Neural cell (in vitro differentiated cells): Measurements from ENCODE around the gene RHOH. TPM values are rescaled to one million over a fixed set of nuclear protein-coding genes. Genes with fewer than 3 reads are reported as not detected.

Experiments
- H2AFZ ChIP-seq: fragments of 200-600, 300-800 bp; sonication (generic), shearing (Covaris generic); 2 replicates; pipeline ENCODE4 v1.6.0; 2014; ENCODE audit warnings: low read depth, mild to moderate bottlenecking, antibody characterized with exemption, low read length, moderate library complexity
- H3F3A ChIP-seq: fragments of 200-600 bp; shearing (Covaris generic); 2 replicates; pipeline ENCODE4 v1.6.1; 2016; ENCODE audit warnings: mild to moderate bottlenecking, moderate library complexity, mixed read lengths, antibody characterized with exemption, low read length; ENCODE audit not compliant: insufficient read depth, poor library complexity, severe bottlenecking
- H3K27ac ChIP-seq: fragments of 200-600, 300-800 bp; sonication (generic), shearing (Covaris generic); 2 replicates; pipeline ENCODE4 v1.5.1; 2014; ENCODE audit warnings: mild to moderate bottlenecking, low read length, moderate library complexity
- H3K27me3 ChIP-seq: fragments of 300-800, 200-600 bp; sonication (generic), shearing (Covaris generic); 2 replicates; pipeline ENCODE4 v1.6.0; 2014; ENCODE audit warnings: mild to moderate bottlenecking, low read depth, low read length, moderate library complexity; ENCODE audit not compliant: insufficient read depth
- H3K36me3 ChIP-seq: fragments of 300-800, 200-600 bp; sonication (generic), shearing (Covaris generic); 2 replicates; pipeline ENCODE4 v1.5.1; 2014; ENCODE audit warnings: mild to moderate bottlenecking, antibody characterized with exemption, low read length, moderate library complexity; ENCODE audit not compliant: insufficient read depth
- H3K4me2 ChIP-seq: fragments of 300-800, 200-600 bp; sonication (generic), shearing (Covaris generic); 2 replicates; pipeline ENCODE4 v1.6.0; 2014; ENCODE audit warnings: mild to moderate bottlenecking, low read length
- H3K4me3 ChIP-seq: fragments of 300-800, 200-600 bp; sonication (generic), shearing (Covaris generic); 2 replicates; pipeline ENCODE4 v1.5.1; 2014; ENCODE audit warnings: mild to moderate bottlenecking, low read length, moderate library complexity
- H3K79me2 ChIP-seq: fragments of 200-600 bp; shearing (Covaris generic); replicated peaks from 2 replicates; pipeline ENCODE4 v1.6.0; 2014; ENCODE audit warnings: mild to moderate bottlenecking, low read length, moderate library complexity; ENCODE audit not compliant: insufficient read depth
- H3K9ac ChIP-seq: fragments of 300-800, 200-600 bp; sonication (generic), shearing (Covaris generic); 2 replicates; pipeline ENCODE4 v1.6.1; 2016; ENCODE audit warnings: mild to moderate bottlenecking, low read length, mixed read lengths
- H3K9me2 ChIP-seq: fragments of 200-600 bp; shearing (Covaris generic); 2 replicates; pipeline ENCODE4 v1.6.1; 2016; ENCODE audit warnings: mild to moderate bottlenecking, low read length, mixed read lengths; ENCODE audit not compliant: insufficient read depth
- H3K9me3 ChIP-seq: fragments of 200-600, 300-800 bp; sonication (generic), shearing (Covaris generic); 2 replicates; pipeline ENCODE4 v1.6.1; 2016; ENCODE audit warnings: mild to moderate bottlenecking, mixed run types, low read length, moderate library complexity, mixed read lengths
- H4K20me1 ChIP-seq: fragments of 200-600 bp; shearing (Covaris generic); 2 replicates; pipeline ENCODE4 v1.6.1; 2016; ENCODE audit warnings: mild to moderate bottlenecking, mixed run types; ENCODE audit not compliant: insufficient read depth
- EP300 ChIP-seq: fragments of 450-650 bp; conservative IDR thresholded peaks from 2 replicates; pipeline ENCODE4 v1.6.1; 2014; ENCODE audit warnings: antibody characterized with exemption, mild to moderate bottlenecking, moderate library complexity; ENCODE audit not compliant: poor library complexity, severe bottlenecking
- EZH2 ChIP-seq: fragments of 200-600, 300-800 bp; shearing (Covaris generic), sonication (generic); IDR thresholded peaks from 2 replicates; pipeline ENCODE4 v1.6.1; 2014; ENCODE audit warnings: antibody characterized with exemption, low read length, borderline replicate concordance, mild to moderate bottlenecking; ENCODE audit not compliant: insufficient read depth, poor library complexity, severe bottlenecking
- MXI1 ChIP-seq: fragments of 450-650 bp; conservative IDR thresholded peaks from 2 replicates; pipeline ENCODE4 v1.6.1; 2014; ENCODE audit warnings: antibody characterized with exemption, mild to moderate bottlenecking; ENCODE audit not compliant: poor library complexity, severe bottlenecking
- POLR2AphosphoS5 ChIP-seq: IDR thresholded peaks from 2 replicates; pipeline ENCODE4 v1.6.1; 2012
- RAD21 ChIP-seq: fragments of 450-650 bp; conservative IDR thresholded peaks from 2 replicates; pipeline ENCODE4 v1.6.1; 2014; ENCODE audit warnings: antibody characterized with exemption, mild to moderate bottlenecking, moderate library complexity
- SMC3 ChIP-seq: fragments of 450-650 bp; conservative IDR thresholded peaks from 2 replicates; pipeline ENCODE4 v1.6.1; 2014; ENCODE audit warnings: antibody characterized with exemption, mild to moderate bottlenecking, moderate library complexity; ENCODE audit not compliant: poor library complexity
- TAF1 ChIP-seq: IDR thresholded peaks from 2 replicates; pipeline ENCODE4 v1.6.1; 2012; ENCODE audit warnings: low read depth
- polyA plus RNA-seq: library from polyadenylated mRNA; depleted of rRNA; stranded (reverse); fragments of >200 nt; gene quantifications from 2 replicates; pipeline ENCODE4 v1.2.3, GENCODE V29; 2014
- TF ChIP-seq, protein P1 (sequence below): fragments of 450-650 bp; IDR thresholded peaks from 2 replicates; pipeline ENCODE4 v1.5.1; 2014; ENCODE audit warnings: antibody characterized with exemption, mild to moderate bottlenecking, moderate library complexity; ENCODE audit not compliant: poor library complexity, severe bottlenecking
- TF ChIP-seq, protein P2 (sequence below): IDR thresholded peaks from 2 replicates; pipeline ENCODE4 v1.6.1; 2012; ENCODE audit warnings: borderline replicate concordance

The RHOH gene
- polyA plus RNA-seq, 1 donor from 2014 or later = not detected

DNA sequence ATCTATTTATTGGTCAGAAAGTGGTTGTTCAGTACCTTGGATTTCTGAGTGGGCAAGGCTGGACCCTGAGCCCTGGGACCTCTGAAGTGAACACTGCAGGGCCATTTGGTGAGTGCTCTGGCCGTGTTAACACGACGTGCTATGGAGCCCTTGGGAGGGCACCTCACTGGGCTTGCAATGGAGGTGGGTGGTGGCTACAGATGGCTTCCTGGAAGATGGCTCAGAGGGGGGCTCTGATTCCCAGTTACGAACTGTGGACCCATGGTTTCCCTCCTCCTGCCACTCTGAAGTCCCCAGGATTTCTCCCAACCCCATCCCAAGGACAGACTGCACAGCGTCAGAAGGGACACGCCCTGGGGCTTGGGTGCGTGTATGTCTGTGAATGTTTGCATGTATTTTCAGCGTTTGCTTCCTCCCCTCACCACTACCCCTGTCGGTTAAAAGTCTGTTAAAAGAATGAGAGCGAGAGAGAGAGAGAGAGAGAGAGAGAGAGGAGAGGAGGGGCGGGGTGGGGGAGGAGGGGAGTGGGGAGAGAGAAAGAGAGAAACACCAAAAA is 3.7 kb upstream of the RHOH start:
- H3K27me3 ChIP-seq = no peaks in the 10 kb centered on the region
- H3K4me3 ChIP-seq = no peak overlapping the region
- no peaks in the 10 kb centered on the region for H3K79me2 ChIP-seq
- no peaks in the 10 kb centered on the region for H3F3A ChIP-seq
- no peak overlapping the region for H2AFZ ChIP-seq
- no peaks in the 10 kb centered on the region for H3K9me3 ChIP-seq
- H3K9me2 ChIP-seq = no peaks in the 10 kb centered on the region
- no peak overlapping the region for H3K27ac ChIP-seq
- no peaks in the 10 kb centered on the region for H4K20me1 ChIP-seq
- TF ChIP-seq SMC3 = no peak
- no peak for TF ChIP-seq POLR2AphosphoS5
- TF ChIP-seq, protein P1, sequence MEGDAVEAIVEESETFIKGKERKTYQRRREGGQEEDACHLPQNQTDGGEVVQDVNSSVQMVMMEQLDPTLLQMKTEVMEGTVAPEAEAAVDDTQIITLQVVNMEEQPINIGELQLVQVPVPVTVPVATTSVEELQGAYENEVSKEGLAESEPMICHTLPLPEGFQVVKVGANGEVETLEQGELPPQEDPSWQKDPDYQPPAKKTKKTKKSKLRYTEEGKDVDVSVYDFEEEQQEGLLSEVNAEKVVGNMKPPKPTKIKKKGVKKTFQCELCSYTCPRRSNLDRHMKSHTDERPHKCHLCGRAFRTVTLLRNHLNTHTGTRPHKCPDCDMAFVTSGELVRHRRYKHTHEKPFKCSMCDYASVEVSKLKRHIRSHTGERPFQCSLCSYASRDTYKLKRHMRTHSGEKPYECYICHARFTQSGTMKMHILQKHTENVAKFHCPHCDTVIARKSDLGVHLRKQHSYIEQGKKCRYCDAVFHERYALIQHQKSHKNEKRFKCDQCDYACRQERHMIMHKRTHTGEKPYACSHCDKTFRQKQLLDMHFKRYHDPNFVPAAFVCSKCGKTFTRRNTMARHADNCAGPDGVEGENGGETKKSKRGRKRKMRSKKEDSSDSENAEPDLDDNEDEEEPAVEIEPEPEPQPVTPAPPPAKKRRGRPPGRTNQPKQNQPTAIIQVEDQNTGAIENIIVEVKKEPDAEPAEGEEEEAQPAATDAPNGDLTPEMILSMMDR = no peak
- no peak for TF ChIP-seq EZH2
- TF ChIP-seq EP300 = no peak
- no peak for TF ChIP-seq RAD21
- TF ChIP-seq MXI1 = no peak
- TF ChIP-seq, protein P2, sequence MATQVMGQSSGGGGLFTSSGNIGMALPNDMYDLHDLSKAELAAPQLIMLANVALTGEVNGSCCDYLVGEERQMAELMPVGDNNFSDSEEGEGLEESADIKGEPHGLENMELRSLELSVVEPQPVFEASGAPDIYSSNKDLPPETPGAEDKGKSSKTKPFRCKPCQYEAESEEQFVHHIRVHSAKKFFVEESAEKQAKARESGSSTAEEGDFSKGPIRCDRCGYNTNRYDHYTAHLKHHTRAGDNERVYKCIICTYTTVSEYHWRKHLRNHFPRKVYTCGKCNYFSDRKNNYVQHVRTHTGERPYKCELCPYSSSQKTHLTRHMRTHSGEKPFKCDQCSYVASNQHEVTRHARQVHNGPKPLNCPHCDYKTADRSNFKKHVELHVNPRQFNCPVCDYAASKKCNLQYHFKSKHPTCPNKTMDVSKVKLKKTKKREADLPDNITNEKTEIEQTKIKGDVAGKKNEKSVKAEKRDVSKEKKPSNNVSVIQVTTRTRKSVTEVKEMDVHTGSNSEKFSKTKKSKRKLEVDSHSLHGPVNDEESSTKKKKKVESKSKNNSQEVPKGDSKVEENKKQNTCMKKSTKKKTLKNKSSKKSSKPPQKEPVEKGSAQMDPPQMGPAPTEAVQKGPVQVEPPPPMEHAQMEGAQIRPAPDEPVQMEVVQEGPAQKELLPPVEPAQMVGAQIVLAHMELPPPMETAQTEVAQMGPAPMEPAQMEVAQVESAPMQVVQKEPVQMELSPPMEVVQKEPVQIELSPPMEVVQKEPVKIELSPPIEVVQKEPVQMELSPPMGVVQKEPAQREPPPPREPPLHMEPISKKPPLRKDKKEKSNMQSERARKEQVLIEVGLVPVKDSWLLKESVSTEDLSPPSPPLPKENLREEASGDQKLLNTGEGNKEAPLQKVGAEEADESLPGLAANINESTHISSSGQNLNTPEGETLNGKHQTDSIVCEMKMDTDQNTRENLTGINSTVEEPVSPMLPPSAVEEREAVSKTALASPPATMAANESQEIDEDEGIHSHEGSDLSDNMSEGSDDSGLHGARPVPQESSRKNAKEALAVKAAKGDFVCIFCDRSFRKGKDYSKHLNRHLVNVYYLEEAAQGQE = no peak
- TF ChIP-seq TAF1 = no peak
- H3K4me2 ChIP-seq = no peak overlapping the region
- no peaks in the 10 kb centered on the region for H3K36me3 ChIP-seq
- H3K9ac ChIP-seq = no peak overlapping the region

DNA sequence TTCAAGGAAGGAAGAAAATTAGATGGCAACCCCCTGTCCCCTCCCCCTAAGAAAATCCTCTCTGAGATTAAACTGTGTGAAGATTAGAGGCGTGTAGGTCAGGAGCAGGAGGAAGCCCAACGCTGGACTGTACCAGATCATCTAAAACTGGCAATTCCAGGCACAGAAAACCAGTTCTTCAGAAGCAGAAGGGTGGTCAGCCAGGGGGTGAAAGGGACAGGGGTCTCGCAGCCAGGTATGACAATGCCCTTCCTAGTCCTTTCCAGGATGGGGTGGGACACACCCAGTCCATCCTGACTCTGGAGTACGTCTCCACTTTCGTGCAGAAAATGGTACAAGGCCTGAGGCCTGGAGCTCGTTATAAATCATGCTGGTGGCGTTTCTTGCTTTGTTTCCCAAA is 3.3 kb upstream of the RHOH start:
- Histone ChIP-seq H3K9me3 (no peaks in the 10 kb centered on the region), H2AFZ (no peak overlapping the region), H3K79me2 (no peaks in the 10 kb centered on the region)

More for the DNA sequence above, 3.3 kb upstream of the RHOH start:
- Histone ChIP-seq H4K20me1 (no peaks in the 10 kb centered on the region), H3K4me3 (no peak overlapping the region), H3K27ac (no peak overlapping the region), H3K27me3 (no peaks in the 10 kb centered on the region), H3K9ac (no peak overlapping the region), H3K9me2 (no peaks in the 10 kb centered on the region), H3K4me2 (no peak overlapping the region), H3F3A (no peaks in the 10 kb centered on the region), H3K36me3 (no peaks in the 10 kb centered on the region)
- TF ChIP-seq, protein P1 = no peak
- TF ChIP-seq SMC3 (no peak), EZH2 (no peak), TAF1 (no peak), RAD21 (no peak), MXI1 (no peak)
- TF ChIP-seq, protein P2 = no peak
